ENCODE data around the gene TMIGD1. TPM values are rescaled to one million over a fixed set of nuclear protein-coding genes. Genes with fewer than 3 reads are reported as not detected.

TMIGD1 gene
- total RNA-seq, 1 experiment from 2014 or later: not detected

- Histone ChIP-seq H3K36me3 (ENCODE audit: insufficient read depth, low read length, poor library complexity, severe bottlenecking) (no peaks in the 10 kb centered on the region), H3K4me3 (ENCODE audit: low read depth, low read length, poor library complexity, severe bottlenecking) (peak overlapping the region; percentile 77), H3K4me1 (ENCODE audit: insufficient read depth, low read length, poor library complexity, severe bottlenecking) (peaks cover 42% of the 10 kb centered on the region), H3K9me3 (ENCODE audit: low read depth, low read length, poor library complexity, severe bottlenecking) (no peaks in the 10 kb centered on the region), H3K27ac (ENCODE audit: low read depth, low read length, poor library complexity, severe bottlenecking) (no peak overlapping the region), H3K27me3 (replicated peaks; ENCODE audit: insufficient read depth, low read depth, low read length, poor library complexity) (no peaks in the 10 kb centered on the region)
- no peak for TF ChIP-seq CTCF (conservative IDR thresholded peaks at IDR 0.05; ENCODE audit: low read depth, low read length)
- TF ChIP-seq EZH2 (IDR thresholded peaks at IDR 0.05; ENCODE audit: borderline replicate concordance, low read depth, low read length, poor library complexity, severe bottlenecking): no peak
- POLR2A ChIA-PET (ENCODE audit: low non-redundant PET): no interaction called here
- CTCF ChIA-PET: no interaction called here
- intact Hi-C loops (cut with micrococcal nuclease; ENCODE audit: unreplicated experiment): no loop called here
- no TSS peak for BruUV-seq (replicated peaks)
- DNase-seq (ENCODE audit: low spot score): no peak
These were observed 46.9 kb upstream of the TMIGD1 start for GRCh38 chr17:30380643-30381339.

GRCh38 chr17:30379903-30380381, 46.1 kb upstream of the TMIGD1 start:
- H3K9me3 ChIP-seq (ENCODE audit: low read depth, low read length, poor library complexity, severe bottlenecking): no peaks in the 10 kb centered on the region
- H3K36me3 ChIP-seq (ENCODE audit: insufficient read depth, low read length, poor library complexity, severe bottlenecking): no peaks in the 10 kb centered on the region
- CTCF ChIA-PET: no interaction called here
- no peak for DNase-seq (ENCODE audit: low spot score)
- no TSS peak for BruUV-seq (replicated peaks)
- H3K4me3 ChIP-seq (ENCODE audit: low read depth, low read length, poor library complexity, severe bottlenecking): peak overlapping the region; percentile 77
- no peaks in the 10 kb centered on the region for H3K27me3 ChIP-seq (replicated peaks; ENCODE audit: insufficient read depth, low read depth, low read length, poor library complexity)
- POLR2A ChIA-PET (ENCODE audit: low non-redundant PET): no interaction called here
- peaks cover 43% of the 10 kb centered on the region for H3K4me1 ChIP-seq (ENCODE audit: insufficient read depth, low read length, poor library complexity, severe bottlenecking)
- H3K27ac ChIP-seq (ENCODE audit: low read depth, low read length, poor library complexity, severe bottlenecking): peak overlapping the region; percentile 88
- no peak for TF ChIP-seq CTCF (conservative IDR thresholded peaks at IDR 0.05; ENCODE audit: low read depth, low read length)
- intact Hi-C loops (cut with micrococcal nuclease; ENCODE audit: unreplicated experiment): no loop called here

- POLR2A ChIA-PET (ENCODE audit: low non-redundant PET): no interaction called here
- CTCF ChIA-PET: no interaction called here
- intact Hi-C loops (cut with micrococcal nuclease; ENCODE audit: unreplicated experiment): no loop called here
- Histone ChIP-seq H3K9me3 (ENCODE audit: low read depth, low read length, poor library complexity, severe bottlenecking) (no peaks in the 10 kb centered on the region), H3K36me3 (ENCODE audit: insufficient read depth, low read length, poor library complexity, severe bottlenecking) (no peaks in the 10 kb centered on the region), H3K4me1 (ENCODE audit: insufficient read depth, low read length, poor library complexity, severe bottlenecking) (peaks cover 43% of the 10 kb centered on the region), H3K4me3 (ENCODE audit: low read depth, low read length, poor library complexity, severe bottlenecking) (peak overlapping the region; percentile 77), H3K27ac (ENCODE audit: low read depth, low read length, poor library complexity, severe bottlenecking) (peak overlapping the region; percentile 88), H3K27me3 (replicated peaks; ENCODE audit: insufficient read depth, low read depth, low read length, poor library complexity) (no peaks in the 10 kb centered on the region)
- no TSS peak for BruUV-seq (replicated peaks)
- TF ChIP-seq EZH2 (IDR thresholded peaks at IDR 0.05; ENCODE audit: borderline replicate concordance, low read depth, low read length, poor library complexity, severe bottlenecking) (no peak), CTCF (conservative IDR thresholded peaks at IDR 0.05; ENCODE audit: low read depth, low read length) (no peak)
- DNase-seq (ENCODE audit: low spot score): peak; percentile 14
These were observed 45.5 kb upstream of the TMIGD1 start for GRCh38 chr17:30379303-30379902.

Measured in A673 (cell line).